SIG-M5 (cell line): ENCODE results near the gene LGI4.
"Not testable (repeated sequence)": the region's sequence is repeated elsewhere in the genome, so short reads cannot be mapped to it uniquely, and the experiment has no call there.

Experiments used
- DNase-seq: peaks from one replicate; lab custom pipeline; 2025; lab: John Stamatoyannopoulos, UW

Gene LGI4

DNA sequence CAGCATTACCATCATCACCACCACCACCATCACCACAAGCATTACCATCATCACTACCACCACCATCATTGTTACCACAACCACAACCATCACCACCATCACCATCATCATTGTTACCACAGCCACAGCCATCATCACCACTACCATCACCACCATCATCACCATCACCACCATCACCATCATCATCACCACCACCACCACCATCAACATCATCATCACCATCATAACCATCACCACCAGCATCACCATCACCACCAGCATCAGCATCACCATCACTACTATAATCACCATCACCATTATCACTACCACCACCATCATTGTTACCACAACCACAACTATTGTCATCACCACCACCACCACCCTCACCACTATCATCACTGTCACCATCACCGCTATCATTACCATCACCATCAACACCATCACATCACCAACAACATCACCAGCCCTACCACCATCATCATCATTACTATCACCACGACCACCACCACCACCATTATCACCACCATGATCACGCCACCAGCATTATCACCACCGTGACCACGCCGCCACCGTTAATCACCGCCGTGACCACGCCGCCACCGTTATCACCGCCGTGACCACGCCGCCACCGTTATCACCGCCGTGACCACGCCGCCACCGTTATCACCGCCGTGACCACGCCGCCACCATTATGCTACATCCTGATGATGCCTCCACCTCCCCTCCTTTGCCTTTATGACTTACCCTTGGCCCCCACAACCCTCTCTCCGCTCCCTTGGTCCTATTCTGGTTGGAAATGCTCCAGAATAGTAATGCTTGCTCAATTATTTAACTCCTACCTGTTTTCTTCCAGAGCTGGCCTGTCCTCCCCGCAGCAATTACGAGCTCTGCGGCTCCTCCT, 29.2 kb downstream of the LGI4 start:
- no peak for DNase-seq

DNA sequence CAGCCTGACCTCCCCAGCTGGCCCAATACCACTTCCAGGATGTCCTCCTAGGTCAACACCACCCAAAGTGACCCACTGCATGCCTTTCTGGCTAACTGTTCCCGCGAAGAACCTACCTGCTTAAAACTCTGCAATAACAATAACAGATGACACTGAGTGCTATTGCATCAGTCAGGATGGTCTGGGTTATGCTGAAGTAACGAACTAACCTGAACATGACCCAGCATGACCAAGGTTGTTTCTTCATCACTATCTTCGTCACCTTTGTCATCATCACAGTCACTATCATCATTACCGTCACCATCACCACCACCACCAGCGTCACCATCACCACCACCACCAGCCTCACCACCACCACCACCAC, 29.8 kb downstream of the LGI4 start:
- no peak for DNase-seq

DNA sequence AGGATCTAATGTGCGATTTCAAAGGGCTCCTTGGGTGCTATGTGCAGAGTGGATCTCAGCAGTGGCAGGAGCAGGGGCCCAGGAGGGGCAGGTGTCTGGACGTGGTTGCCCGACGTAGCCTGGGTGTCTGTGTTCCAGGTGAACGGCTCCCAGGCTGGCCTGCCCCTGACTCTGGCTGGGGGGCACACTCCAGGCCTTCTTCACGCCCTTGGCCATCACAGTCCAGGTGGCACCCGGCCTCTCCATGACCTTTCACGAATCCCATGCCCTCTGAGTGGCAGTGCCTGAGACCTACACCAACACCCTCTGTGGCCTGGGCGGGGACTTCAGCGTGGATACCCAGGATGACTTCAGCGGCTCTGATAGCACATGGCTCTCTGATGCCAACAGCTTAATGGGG, 30.5 kb downstream of the LGI4 start:
- DNase-seq: no peak

DNA sequence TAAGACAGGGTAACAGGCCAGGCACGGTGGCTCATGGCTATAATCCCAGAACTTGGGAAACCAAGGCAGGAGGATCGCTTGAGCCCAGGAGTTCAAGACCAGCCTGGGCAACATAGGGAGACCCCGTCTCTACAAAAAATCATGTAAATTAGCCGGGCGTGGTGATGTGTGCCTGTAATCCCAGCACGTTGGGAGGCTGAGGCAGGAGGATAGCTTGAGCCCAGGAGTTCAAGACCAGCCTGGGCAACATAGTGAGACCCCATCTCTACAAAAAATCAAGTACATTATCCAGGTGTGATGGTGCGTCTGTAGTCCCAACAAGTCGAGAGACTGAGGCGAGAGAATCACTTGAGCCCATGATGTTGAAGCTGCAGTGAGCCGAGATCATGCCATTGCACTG, 31.2 kb downstream of the LGI4 start:
- DNase-seq: not testable (repeated sequence)

DNA sequence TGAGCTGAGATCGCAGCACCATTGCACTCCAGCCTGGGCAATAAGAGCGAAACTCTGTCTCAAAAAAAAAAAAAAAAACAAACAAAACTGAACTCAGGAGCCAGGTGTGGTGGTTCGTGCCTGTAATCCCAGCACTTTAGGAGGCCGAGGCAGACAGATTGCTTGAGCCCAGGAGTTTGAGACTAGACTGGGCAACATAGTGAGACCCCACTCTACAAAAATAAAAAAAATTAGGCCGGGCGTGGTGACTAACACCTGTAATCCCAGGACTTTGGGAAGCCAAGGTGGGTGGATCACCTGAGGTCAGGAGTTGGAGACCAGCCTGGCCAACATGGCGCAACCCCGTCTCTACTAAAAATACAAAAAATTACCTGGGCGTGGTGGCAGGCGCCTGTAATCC, 32.9 kb downstream of the LGI4 start:
- DNase-seq: not testable (repeated sequence)

- DNase-seq: no peak
Observed at GRCh38 chr19:35100588-35101533, 34.0 kb downstream of the LGI4 start.

DNA sequence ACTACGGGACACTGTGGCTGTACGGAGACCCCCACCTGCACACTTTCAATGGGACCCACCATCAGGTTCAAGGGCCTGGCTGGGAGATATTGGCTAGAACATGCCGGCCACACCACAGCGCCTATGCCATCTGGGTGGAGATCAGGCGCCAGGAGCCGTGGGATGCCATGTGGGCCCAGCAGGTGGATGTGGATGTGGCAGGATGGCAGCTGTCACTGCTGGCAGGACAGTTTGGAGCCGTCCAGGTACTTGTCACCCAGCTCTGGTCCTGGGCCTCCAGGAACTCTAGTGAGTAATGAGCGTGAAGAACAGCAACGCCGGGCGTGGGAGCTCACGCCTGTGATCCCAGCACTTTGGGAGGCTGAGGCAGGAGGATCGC, 35.0 kb downstream of the LGI4 start:
- no peak for DNase-seq

GRCh38 chr19:35099155-35099896, 35.5 kb downstream of the LGI4 start:
- no peak for DNase-seq

DNA sequence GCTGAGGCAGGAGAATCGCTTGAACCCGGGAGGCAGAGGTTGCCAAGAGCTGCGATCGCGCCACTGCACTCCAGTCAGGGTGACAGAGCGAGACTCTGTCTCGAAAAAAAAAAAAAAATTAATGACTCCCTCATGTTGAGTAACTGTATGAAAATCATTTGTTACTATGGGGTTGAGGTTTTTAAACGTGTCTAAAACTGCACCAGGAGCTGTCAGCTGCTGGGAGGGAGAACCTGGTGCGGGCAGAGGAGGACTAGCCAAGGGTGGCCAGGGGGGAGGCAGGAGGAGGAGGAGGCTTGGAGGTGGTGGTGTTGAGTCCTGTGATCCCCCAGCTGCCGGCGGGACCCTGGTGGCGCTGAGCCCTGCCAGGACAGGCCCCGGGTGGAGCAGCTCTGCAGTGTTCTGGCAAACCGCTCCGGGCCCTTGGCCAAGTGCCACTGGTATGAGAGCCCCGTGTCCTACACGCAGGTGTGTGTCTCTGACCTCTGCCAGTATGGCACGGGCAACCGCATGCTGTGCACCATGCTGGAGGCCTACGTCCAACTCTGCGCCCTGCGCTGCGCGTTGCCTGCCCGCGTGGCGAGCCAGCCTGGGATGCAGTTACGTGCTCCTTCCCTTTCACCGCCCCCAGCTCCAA, 36.3 kb downstream of the LGI4 start:
- no peak for DNase-seq

- no peak for DNase-seq
Observed at GRCh38 chr19:35095667-35096368, 39.0 kb downstream of the LGI4 start.

GRCh38 chr19:35094656-35095055, 40.2 kb downstream of the LGI4 start:
- no peak for DNase-seq

DNA sequence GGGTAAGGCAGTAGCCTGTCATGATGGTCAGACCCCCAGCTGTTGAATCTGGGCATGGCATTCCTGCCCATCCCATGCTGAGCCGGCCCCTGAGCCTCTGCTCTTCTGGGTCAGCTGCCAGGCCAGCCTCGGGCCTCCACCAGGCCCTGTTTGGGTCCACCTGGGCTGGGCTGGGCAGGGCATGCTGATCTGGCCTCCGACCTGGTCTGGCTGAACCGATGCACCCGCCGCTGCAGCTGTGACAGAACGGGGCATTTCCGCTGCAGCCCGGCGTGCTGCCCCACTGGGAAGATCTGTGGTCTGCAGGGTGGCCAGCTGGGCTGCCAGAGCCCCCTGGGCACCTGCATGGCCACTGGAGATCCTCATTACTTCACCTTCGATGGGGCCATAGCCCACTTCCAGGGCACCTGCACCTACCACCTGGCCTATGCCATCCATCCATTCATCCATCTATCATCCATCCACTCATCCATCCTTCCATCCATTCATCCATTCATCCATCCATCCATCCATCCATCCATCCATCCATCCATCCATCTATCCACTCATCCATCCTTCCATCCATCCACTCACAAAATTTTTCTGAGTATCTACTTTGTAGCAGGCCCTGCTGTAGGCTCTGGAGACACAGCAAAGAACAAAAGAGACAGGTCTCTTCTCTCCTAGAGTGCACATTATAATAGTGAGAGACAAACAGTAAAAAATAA, 40.8 kb downstream of the LGI4 start:
- DNase-seq: no peak

GRCh38 chr19:35093430-35093829, 41.4 kb downstream of the LGI4 start:
- no peak for DNase-seq

DNA sequence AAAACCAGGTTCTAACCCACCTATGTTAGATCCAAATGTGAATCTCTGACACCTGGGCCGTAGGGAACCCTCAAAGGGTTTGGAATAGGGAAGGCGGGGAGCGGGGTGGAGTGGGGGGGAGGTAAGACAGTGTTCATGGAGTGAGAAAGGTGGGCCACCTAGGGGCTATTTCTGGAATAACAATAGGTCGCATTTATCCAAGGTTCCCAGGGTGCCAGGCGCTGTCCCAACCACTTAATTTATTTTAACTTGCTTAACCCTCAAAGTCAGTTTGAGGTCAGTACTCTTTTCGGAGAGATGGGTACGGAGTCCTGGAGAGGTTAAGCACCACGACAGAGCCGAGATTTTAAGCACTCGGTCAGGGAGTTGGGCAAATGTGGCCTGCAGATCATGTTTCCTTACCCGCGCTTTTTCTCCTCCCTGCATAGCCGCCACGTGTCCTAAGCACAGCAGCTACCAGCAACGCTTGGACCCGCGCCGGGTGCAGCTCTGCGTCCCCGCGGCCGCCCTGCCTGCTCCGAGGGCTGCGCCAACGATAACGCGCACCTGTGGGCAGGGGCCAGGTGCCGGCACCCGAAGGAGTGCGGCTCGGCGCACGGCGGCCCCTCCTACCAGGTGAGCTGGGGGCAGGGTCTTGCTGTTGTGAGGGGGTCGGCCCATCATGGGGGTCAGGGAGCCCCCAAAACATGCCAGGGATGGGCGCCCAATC, 44.2 kb downstream of the LGI4 start:
- DNase-seq: no peak

DNA sequence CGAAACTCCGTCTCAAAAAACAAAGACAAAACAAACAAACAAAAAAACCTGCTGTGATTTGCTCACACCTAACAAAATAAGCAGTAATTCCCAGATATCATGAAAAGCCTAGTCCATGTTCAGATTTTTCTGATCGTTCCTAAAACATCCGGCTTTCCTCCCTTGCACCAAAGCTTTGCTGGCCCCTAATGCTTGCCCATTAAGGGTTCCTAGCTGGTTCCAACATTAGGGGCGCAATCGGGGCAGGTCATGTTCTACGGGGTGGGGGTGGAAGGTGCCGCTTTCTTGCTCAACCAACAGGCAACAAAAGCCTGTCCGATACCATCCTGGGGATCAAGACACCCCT, 44.7 kb downstream of the LGI4 start:
- no peak for DNase-seq

DNA sequence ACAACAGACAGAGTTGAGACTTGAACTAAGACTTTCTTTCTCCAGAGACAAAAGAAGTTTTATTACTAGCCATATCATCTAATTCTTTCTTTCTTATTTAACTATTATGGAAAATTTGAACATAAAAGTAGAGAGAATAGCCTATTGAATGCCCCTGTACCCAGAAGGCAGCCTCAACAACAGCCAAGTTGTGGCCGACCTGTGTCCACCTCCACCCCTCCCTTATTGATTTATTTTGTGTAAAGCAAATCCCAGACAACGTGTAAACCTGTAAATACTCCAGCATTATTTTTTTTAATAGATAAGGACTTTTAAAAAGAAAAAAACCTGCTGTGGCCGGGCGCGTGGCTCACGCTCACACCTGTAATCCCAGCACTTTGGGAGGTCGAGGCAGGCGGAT, 45.3 kb downstream of the LGI4 start:
- DNase-seq: no peak

DNA sequence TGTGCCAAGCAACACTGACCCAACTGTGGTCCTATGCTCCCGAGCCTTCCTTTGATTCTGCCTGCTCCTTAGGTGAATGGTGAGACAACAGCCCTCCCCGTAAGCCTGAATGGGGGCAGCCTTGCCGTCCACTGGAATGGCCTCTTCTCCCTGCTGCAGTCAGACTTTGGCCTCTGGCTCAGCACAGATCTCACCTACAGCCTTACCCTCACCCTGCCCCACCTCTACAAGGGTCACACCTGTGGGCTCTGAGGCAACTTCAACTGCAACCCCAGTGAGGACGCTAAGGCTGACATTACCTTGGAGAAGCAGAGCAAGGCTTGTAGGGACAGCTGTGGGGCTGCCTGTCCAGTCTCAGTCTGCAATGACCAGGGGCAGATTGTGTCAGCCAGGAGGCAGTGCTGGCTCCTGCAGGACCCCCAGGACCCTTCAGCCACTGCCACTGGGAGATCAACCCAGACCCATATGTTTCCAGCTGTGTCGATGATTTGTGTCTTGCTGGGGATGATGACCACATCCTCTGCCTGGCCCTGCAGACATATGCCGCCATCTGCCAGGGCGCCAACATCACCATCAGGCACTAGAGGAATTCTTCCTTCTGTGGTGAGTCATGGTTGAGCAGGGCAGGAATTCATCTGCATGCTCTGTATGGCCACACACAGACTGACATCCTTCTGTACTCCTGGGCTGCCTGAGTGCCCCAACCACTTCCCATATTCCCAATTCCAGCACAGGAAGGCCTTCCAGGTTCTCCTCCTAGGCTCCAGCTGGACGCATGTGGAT, 46.5 kb downstream of the LGI4 start:
- DNase-seq: no peak

DNA sequence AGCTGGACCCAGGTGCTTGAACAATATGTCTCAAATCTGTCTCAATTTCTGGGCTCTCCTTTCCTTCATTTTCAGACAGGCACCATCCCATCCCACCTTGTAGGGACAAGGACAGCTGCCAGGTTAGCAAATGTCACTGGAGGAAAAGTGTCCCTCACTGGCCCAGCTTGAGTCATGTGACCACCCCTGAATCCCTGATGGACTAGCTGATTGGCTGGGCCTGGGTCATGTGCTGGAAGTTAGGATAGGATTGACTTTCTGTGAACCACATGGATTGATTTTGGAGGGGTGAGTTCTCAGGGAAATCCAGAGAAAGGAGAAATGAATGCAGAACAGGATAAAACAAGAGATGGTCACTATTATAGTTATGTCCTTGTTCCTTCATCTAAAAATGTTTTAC, 47.5 kb downstream of the LGI4 start:
- no peak for DNase-seq

GRCh38 chr19:35086455-35086854, 48.4 kb downstream of the LGI4 start:
- DNase-seq: no peak
